HL-60 (cell line): ENCODE results near the gene DHRSX.

Experiments used
- DNase-seq, 2 experiments: peaks; one replicate each; pipeline ENCODE4 v3.0.0-alpha.2; 2010 to 2020; ENCODE audit warnings: low read depth in 1 of 2, low spot score in 1 of 2
- H3K27ac ChIP-seq: fragments of 250-450 bp; sonication (Bioruptor Pico); replicated peaks from 2 replicates; pipeline ENCODE4 v1.5.1; 2020; ENCODE audit warnings: mild to moderate bottlenecking, moderate library complexity
- H3K27me3 ChIP-seq: fragments of 250-450 bp; sonication (Bioruptor Pico); 2 replicates; pipeline ENCODE4 v1.5.1; 2021; ENCODE audit warnings: mild to moderate bottlenecking, moderate library complexity; ENCODE audit not compliant: insufficient read depth, poor library complexity, severe bottlenecking
- H3K4me3 ChIP-seq: replicated peaks from 2 replicates; pipeline ENCODE4 v1.5.1; 2011; ENCODE audit warnings: mild to moderate bottlenecking, control low read depth, low read length; ENCODE audit not compliant: insufficient read depth
- CTCF ChIP-seq: IDR thresholded peaks from one replicate; pipeline ENCODE4 v1.5.1; 2011; ENCODE audit warnings: low read length, control low read depth, inconsistent platforms; ENCODE audit not compliant: insufficient read depth
- GABPA ChIP-seq: IDR thresholded peaks from 2 replicates; pipeline ENCODE4 v1.6.1; 2012; ENCODE audit warnings: low read depth
- POLR2AphosphoS5 ChIP-seq: IDR thresholded peaks from 2 replicates; pipeline ENCODE4 v1.6.1; 2012; ENCODE audit warnings: low read depth
- REST ChIP-seq: IDR thresholded peaks from 2 replicates; pipeline ENCODE4 v1.6.1; 2012; ENCODE audit warnings: low read depth; ENCODE audit not compliant: insufficient replicate concordance
- SPI1 ChIP-seq: IDR thresholded peaks from 2 replicates; pipeline ENCODE4 v1.6.1; 2012; ENCODE audit warnings: low read depth, mild to moderate bottlenecking, borderline replicate concordance

The DHRSX gene

DNA sequence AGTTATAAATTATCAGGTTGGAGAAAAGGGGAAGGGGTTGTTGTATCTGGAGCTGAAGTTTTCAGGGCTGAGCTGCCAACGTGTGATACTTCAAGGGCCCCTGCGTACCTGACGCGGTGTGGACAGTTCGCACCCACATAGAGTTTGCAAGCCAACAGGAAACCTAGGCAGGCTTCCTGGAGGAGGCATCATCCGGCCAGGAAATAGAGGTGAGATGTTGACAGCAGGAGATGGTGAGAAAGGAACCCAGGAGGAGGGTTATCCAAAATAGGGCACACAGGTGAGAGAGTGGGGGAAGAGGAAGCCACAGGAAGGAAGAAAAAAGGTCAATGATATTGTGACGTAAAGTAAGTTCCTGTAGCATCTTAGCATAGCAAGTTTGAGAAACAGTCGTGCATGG lies 127.2 kb downstream of the DHRSX start:
- no peak overlapping the region for H3K4me3 ChIP-seq
- no peak overlapping the region for H3K27ac ChIP-seq
- H3K27me3 ChIP-seq: no peaks in the 10 kb centered on the region
- TF ChIP-seq CTCF: no peak
- TF ChIP-seq SPI1: no peak
- TF ChIP-seq POLR2AphosphoS5: no peak
- no peak for TF ChIP-seq GABPA
- TF ChIP-seq REST: no peak
- no peak for DNase-seq

- no peak for DNase-seq
- H3K4me3 ChIP-seq: no peak overlapping the region
- no peaks in the 10 kb centered on the region for H3K27me3 ChIP-seq
- TF ChIP-seq SPI1 (no peak), POLR2AphosphoS5 (no peak), GABPA (no peak), CTCF (no peak), REST (no peak)
- H3K27ac ChIP-seq: no peak overlapping the region
Measured at GRCh38 chrX:2371026-2371711, 129.6 kb downstream of the DHRSX start.

GRCh38 chrX:2370456-2370855 lies 130.3 kb downstream of the DHRSX start:
- TF ChIP-seq POLR2AphosphoS5: no peak
- no peak for TF ChIP-seq CTCF

GRCh38 chrX:2369206-2369605 lies 131.6 kb downstream of the DHRSX start:
- no peak for TF ChIP-seq REST
- TF ChIP-seq POLR2AphosphoS5: no peak
- no peak for TF ChIP-seq GABPA
- TF ChIP-seq CTCF: no peak
- TF ChIP-seq SPI1: no peak
- H3K27ac ChIP-seq: no peak overlapping the region
- H3K27me3 ChIP-seq: no peaks in the 10 kb centered on the region
- H3K4me3 ChIP-seq: no peak overlapping the region
- no peak for DNase-seq

More at GRCh38 chrX:2370456-2370855, 130.3 kb downstream of the DHRSX start:
- DNase-seq: no peak
- Histone ChIP-seq H3K27ac (no peak overlapping the region), H3K4me3 (no peak overlapping the region), H3K27me3 (no peaks in the 10 kb centered on the region)
